Testis (tissue), 2 donors: Measurements from ENCODE around the gene DNAJC4.

ENCODE experiments used
- CTCF ChIP-seq, 3 experiments: fragments of 450-650 bp in 2 of 3; fragments of 200-600 bp in 1 of 3; sonication (generic) in 1 of 3; IDR thresholded peaks; one replicate each; pipeline ENCODE4 v1.5.1; 2016 to 2019; ENCODE audit warnings: antibody characterized with exemption in 3 of 3, mild to moderate bottlenecking in 2 of 3, moderate library complexity in 1 of 3
- POLR2A ChIP-seq: fragments of 450-650 bp; IDR thresholded peaks from one replicate; pipeline ENCODE4 v1.6.1; 2017; ENCODE audit warnings: antibody characterized with exemption, mild to moderate bottlenecking, moderate library complexity

- TF ChIP-seq CTCF (IDR thresholded peaks at IDR 0.05) = no peak
- no peak for TF ChIP-seq POLR2A
Measured at GRCh38 chr11:64208796-64209562, 21.4 kb upstream of the DNAJC4 start.
